Measurements from ENCODE around the gene CPNE6. TPM values are rescaled to one million over a fixed set of nuclear protein-coding genes. Genes with fewer than 3 reads are reported as not detected.

The CPNE6 gene
- total and polyA plus RNA-seq, 2 of the 13 experiments (the other 11 are each of a cell fraction or from before 2014, with no cell fraction given), result not detected

DNA sequence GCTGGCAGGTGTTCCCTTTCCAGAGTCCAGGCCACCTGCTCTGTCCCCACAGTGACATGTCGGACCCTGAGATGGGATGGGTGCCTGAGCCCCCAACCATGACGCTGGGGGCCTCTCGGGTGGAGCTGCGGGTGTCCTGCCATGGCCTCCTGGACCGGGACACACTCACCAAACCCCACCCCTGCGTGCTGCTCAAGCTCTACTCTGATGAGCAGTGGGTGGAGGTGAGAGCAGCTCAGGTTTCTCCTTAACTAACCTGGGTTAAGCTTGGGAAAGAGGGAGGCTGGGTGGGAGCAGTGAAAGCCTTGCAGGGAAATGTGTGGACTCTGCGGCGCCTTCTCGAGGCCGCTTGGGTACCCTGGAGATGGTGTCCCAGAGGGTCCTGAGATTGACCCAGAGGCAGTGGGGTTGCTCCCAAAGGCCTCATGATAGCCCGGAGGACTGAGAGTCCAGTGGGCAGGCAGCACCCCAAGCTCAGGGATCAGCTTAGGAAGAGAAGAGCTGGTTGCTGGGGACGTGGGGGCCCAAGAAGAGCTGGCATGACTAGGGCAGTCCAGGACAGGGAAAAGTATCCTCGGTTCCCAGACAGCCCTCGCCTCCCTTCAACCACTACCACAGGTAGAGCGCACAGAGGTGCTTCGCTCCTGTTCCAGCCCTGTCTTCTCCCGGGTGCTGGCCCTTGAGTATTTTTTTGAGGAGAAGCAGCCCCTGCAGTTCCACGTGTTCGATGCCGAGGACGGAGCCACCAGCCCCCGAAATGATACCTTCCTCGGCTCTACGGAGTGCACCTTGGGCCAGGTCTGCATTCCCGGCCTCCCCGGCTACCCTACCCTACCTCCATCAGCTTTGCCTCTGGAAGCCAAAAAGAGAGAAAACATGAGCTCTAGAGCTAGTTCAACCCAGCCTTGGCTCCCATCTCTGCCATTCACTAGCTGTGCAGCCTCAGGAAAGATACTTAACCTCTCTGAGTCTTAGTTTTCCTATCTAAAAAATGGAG, 1.8 kb downstream of the CPNE6 start (continued):
- TF ChIP-seq ZNF644 (CRISPR knock-in tag; IDR thresholded peaks at IDR 0.05; ENCODE audit: low read depth) (no peak), FOXA1 (IDR thresholded peaks at IDR 0.05) (no peak), FOXA1 (CRISPR knock-in tag; IDR thresholded peaks at IDR 0.05) (no peak), PTBP1 (IDR thresholded peaks at IDR 0.05; ENCODE audit: low read depth, low read length, poor library complexity, severe bottlenecking) (no peak), ZNF484 (CRISPR knock-in tag; IDR thresholded peaks at IDR 0.05; ENCODE audit: borderline replicate concordance, low read depth) (no peak), SRSF9 (IDR thresholded peaks at IDR 0.05; ENCODE audit: borderline replicate concordance, insufficient read depth, low read depth, low read length, poor library complexity, severe bottlenecking) (no peak), PCBP2 (optimal IDR thresholded peaks at IDR 0.05; ENCODE audit: low read depth, low read length, poor library complexity, severe bottlenecking) (no peak), ZNF605 (CRISPR knock-in tag; IDR thresholded peaks at IDR 0.05) (no peak), EED (CRISPR knock-in tag; IDR thresholded peaks at IDR 0.05) (0 out of 2 replicates have a peak, but pooled peaks have one; percentile 38), TFAP4 (IDR thresholded peaks at IDR 0.05; ENCODE audit: borderline replicate concordance, low read depth) (no peak), ZMYM4 (CRISPR knock-in tag; IDR thresholded peaks at IDR 0.05) (no peak), NRL (CRISPR knock-in tag; IDR thresholded peaks at IDR 0.05; ENCODE audit: borderline replicate concordance) (no peak), ATM (IDR thresholded peaks at IDR 0.05; ENCODE audit: borderline replicate concordance) (no peak), NR1H2 (CRISPR knock-in tag; IDR thresholded peaks at IDR 0.05; ENCODE audit: borderline replicate concordance, low read depth) (no peak), ZNF331 (CRISPR knock-in tag; IDR thresholded peaks at IDR 0.05) (no peak), THAP11 (CRISPR knock-in tag; IDR thresholded peaks at IDR 0.05) (no peak), ZNF251 (CRISPR knock-in tag; IDR thresholded peaks at IDR 0.05) (no peak), GZF1 (CRISPR knock-in tag; IDR thresholded peaks at IDR 0.05) (no peak), ZNF598 (CRISPR knock-in tag; IDR thresholded peaks at IDR 0.05; ENCODE audit: borderline replicate concordance) (no peak), ZNF788 (CRISPR knock-in tag; IDR thresholded peaks at IDR 0.05; ENCODE audit: borderline replicate concordance) (peak; percentile 34; the same call in 1 of the 2 replicates), HOXA5 (CRISPR knock-in tag; IDR thresholded peaks at IDR 0.05) (no peak), ZNF740 (CRISPR knock-in tag; IDR thresholded peaks at IDR 0.05) (no peak), THAP7 (CRISPR knock-in tag; IDR thresholded peaks at IDR 0.05) (0 out of 2 replicates have a peak, but pooled peaks have one; percentile 21), RAD51 (IDR thresholded peaks at IDR 0.05; ENCODE audit: borderline replicate concordance) (no peak), ELF4 (CRISPR knock-in tag; IDR thresholded peaks at IDR 0.05; ENCODE audit: borderline replicate concordance) (no peak), ZNF768 (CRISPR knock-in tag; IDR thresholded peaks at IDR 0.05) (peak; percentile 84), ZMYM3 (CRISPR knock-in tag; IDR thresholded peaks at IDR 0.05) (0 out of 2 replicates have a peak, but pooled peaks have one; percentile 55)
- TF ChIP-seq, protein P1, sequence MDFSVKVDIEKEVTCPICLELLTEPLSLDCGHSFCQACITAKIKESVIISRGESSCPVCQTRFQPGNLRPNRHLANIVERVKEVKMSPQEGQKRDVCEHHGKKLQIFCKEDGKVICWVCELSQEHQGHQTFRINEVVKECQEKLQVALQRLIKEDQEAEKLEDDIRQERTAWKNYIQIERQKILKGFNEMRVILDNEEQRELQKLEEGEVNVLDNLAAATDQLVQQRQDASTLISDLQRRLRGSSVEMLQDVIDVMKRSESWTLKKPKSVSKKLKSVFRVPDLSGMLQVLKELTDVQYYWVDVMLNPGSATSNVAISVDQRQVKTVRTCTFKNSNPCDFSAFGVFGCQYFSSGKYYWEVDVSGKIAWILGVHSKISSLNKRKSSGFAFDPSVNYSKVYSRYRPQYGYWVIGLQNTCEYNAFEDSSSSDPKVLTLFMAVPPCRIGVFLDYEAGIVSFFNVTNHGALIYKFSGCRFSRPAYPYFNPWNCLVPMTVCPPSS (IDR thresholded peaks at IDR 0.05), result no peak

All from HepG2 (cell line).